Suprapubic skin (tissue), 4 donors: Measurements from ENCODE around the gene TNS3.

Experiments used
- POLR2A ChIP-seq, 2 donors: fragments of 450-650 bp; IDR thresholded peaks; one replicate each; pipeline ENCODE4 v1.6.1; 2017; ENCODE audit warnings: antibody characterized with exemption in 2 of 2, mild to moderate bottlenecking in 2 of 2, moderate library complexity in 2 of 2
- POLR2AphosphoS5 ChIP-seq, 3 donors: sonication (generic); formaldehyde crosslinking; IDR thresholded peaks; one replicate each; pipeline ENCODE4 v1.6.1; 2017; ENCODE audit warnings: antibody characterized with exemption in 3 of 3
- TF ChIP-seq, protein P1 (sequence below), 2 donors: fragments of 200-600 bp in 1 of 2; fragments of 450-650 bp in 1 of 2; sonication (generic) in 1 of 2; IDR thresholded peaks; one replicate each; pipeline ENCODE4 v1.5.1; 2016 to 2019; ENCODE audit warnings: antibody characterized with exemption in 2 of 2, mild to moderate bottlenecking in 1 of 2, moderate library complexity in 1 of 2

DNA sequence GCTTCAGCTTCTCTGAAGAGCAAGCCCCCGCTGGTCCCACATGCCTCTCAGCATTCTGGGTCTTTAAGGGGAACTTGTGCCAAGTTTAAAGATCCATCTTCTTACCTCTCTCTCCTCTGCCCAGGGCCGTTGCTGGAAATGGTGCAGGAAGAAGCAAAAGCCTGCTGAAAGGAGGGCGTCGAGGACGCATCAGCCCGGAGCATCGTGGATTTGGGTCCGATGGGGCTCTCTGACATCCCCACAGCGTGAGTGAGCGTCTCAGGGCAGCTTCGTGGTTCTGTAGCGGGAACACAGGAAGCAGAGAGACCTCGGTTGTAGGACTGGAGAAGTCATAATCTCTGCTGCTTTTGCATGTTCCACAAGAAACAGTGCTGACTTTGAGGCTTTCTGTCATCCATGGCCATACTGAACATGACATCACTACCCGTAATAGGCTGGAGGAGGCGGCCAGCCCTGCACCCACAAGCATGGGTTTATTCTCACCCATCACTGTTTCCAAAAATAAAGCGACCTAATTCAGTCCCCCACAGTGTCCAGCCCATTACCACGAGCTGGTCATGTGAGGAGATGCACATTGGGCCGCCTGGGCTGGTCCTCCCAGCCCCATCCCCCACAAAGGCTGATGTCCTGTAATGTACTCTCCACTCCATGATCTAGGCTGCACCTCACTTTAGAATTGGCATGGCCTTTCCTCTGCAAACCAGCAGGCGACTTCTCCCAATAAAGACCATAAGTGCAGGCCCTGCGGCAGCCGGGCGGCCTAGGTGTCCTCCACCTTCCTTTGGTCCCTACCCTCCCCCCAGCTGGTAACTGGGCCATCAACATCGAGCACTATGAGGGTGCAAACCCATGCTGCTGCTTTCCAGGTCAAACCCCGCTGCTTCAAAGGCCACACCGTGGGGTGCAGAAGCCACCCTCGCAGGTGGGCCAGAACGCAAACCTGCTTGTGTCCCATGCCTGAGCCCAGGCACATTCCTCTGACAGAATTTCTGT, 276.9 kb downstream of the TNS3 start:
- TF ChIP-seq POLR2AphosphoS5 (IDR thresholded peaks at IDR 0.05) (no peak), POLR2A (IDR thresholded peaks at IDR 0.05) (no peak)
- TF ChIP-seq, protein P1, sequence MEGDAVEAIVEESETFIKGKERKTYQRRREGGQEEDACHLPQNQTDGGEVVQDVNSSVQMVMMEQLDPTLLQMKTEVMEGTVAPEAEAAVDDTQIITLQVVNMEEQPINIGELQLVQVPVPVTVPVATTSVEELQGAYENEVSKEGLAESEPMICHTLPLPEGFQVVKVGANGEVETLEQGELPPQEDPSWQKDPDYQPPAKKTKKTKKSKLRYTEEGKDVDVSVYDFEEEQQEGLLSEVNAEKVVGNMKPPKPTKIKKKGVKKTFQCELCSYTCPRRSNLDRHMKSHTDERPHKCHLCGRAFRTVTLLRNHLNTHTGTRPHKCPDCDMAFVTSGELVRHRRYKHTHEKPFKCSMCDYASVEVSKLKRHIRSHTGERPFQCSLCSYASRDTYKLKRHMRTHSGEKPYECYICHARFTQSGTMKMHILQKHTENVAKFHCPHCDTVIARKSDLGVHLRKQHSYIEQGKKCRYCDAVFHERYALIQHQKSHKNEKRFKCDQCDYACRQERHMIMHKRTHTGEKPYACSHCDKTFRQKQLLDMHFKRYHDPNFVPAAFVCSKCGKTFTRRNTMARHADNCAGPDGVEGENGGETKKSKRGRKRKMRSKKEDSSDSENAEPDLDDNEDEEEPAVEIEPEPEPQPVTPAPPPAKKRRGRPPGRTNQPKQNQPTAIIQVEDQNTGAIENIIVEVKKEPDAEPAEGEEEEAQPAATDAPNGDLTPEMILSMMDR (IDR thresholded peaks at IDR 0.05): no peak
